Measurements from ENCODE around the gene MYL4. TPM values are rescaled to one million over a fixed set of nuclear protein-coding genes. Genes with fewer than 3 reads are reported as not detected.

Gene MYL4
- total and polyA plus RNA-seq, 2 of the 8 experiments (the other 6 are each of a cell fraction or from before 2014, with no cell fraction given), result 0.12 TPM; not detected in 1

- Histone ChIP-seq H4K91ac (replicated peaks; ENCODE audit: insufficient read length, low read length) (no peak overlapping the region), H3K18ac (ENCODE audit: extremely low read depth, low read length) (no peak overlapping the region), H4K20me1 (replicated peaks in 1 of 2; ENCODE audit: control insufficient read depth in 1 of 2, insufficient read depth in 2 of 2, low read length in 2 of 2) (peaks cover 1 to 4% of the 10 kb centered on the region in 2 experiments), H3K4me3 (ENCODE audit: extremely low read depth in 1 of 4, insufficient read depth in 2 of 4, low read depth in 3 of 4, low read length in 4 of 4) (no peak overlapping the region), H3K27ac (ENCODE audit: low read depth, low read length) (no peak overlapping the region), H4K8ac (ENCODE audit: extremely low read depth, insufficient read depth, low read length) (no peak overlapping the region), H2AFZ (ENCODE audit: low read length) (no peak overlapping the region), H3K36me3 (ENCODE audit: control insufficient read depth in 2 of 4, insufficient read depth in 4 of 4, low read length in 3 of 4) (no peaks in the 10 kb centered on the region), H3K79me1 (ENCODE audit: low read depth, low read length) (no peaks in the 10 kb centered on the region; the same call in 1 of the 2 replicates), H2BK20ac (ENCODE audit: low read length) (no peak overlapping the region), H3K14ac (ENCODE audit: insufficient read length) (no peak overlapping the region), H2AK5ac (ENCODE audit: low read depth, low read length) (no peak overlapping the region), H3K56ac (replicated peaks; ENCODE audit: insufficient read length, low read depth, low read length) (no peak overlapping the region), H3K4me1 (replicated peaks in 1 of 4; ENCODE audit: control insufficient read depth in 3 of 4, insufficient read depth in 4 of 4, low read length in 3 of 4) (peaks cover 0 to 4% (median 0%) of the 10 kb centered on the region in 4 experiments; a peak in 2 of 7 replicates), H3K9me3 (ENCODE audit: insufficient read depth in 2 of 2, low read depth in 1 of 2, low read length in 1 of 2) (no peaks in the 10 kb centered on the region), H2BK120ac (replicated peaks; ENCODE audit: low read depth, low read length) (no peak overlapping the region), H4K5ac (ENCODE audit: insufficient read length, low read depth, low read length) (no peak overlapping the region), H3K27me3 (replicated peaks in 1 of 4; ENCODE audit: control insufficient read depth in 3 of 4, extremely low read depth in 1 of 4, insufficient read depth in 3 of 4, low read length in 3 of 4) (no peaks in the 10 kb centered on the region), H3K9ac (replicated peaks in 1 of 4; ENCODE audit: extremely low read depth in 1 of 4, low read depth in 3 of 4, low read length in 3 of 4) (no peak overlapping the region), H3K79me2 (ENCODE audit: control insufficient read depth in 1 of 2, insufficient read depth in 2 of 2, low read length in 2 of 2) (peaks cover 9 to 35% of the 10 kb centered on the region in 2 experiments), H2BK12ac (ENCODE audit: low read depth, low read length) (no peak overlapping the region), H2BK5ac (ENCODE audit: low read depth, low read length) (no peak overlapping the region), H3K23ac (ENCODE audit: insufficient read length) (no peak overlapping the region), H2BK15ac (ENCODE audit: low read length) (no peak overlapping the region), H3K4me2 (ENCODE audit: insufficient read depth in 1 of 2, low read depth in 2 of 2, low read length in 2 of 2) (no peak overlapping the region; a peak in 1 of 4 replicates), H3K4ac (replicated peaks; ENCODE audit: insufficient read length, low read depth, low read length) (no peak overlapping the region), H3K23me2 (ENCODE audit: low read depth, low read length) (peaks cover 3% of the 10 kb centered on the region; the same call in 1 of the 2 replicates)
- ChIA-PET CTCF (ENCODE audit: partially characterized antibody) (interaction anchor here (1.0 to 1.6 kb wide), 3 partner anchors 17 to 126 kb away, joined by 3 to 4 read pairs (median 3); no protein-coding TSS in a partner anchor), POLR2A (ENCODE audit: partially characterized antibody) (no interaction called here)
- 90% methylated on average over 4 of the region's 4 CpGs; no CpG with 5 or more reads in 1 of the 2 experiments for WGBS, 2 experiments (ENCODE audit: extremely low coverage in 1 of 2, insufficient coverage in 1 of 2, insufficient read length in 1 of 2, insufficient replicate concordance in 2 of 2, low coverage in 1 of 2, low lambda C conversion rate in 2 of 2, missing lambda C conversion rate in 1 of 2)
- DNase-seq (ENCODE audit: low read depth in 1 of 2, low spot score in 2 of 2) (no peak), FAIRE-seq (no peak)
- TF ChIP-seq ATF2 (IDR thresholded peaks at IDR 0.05; ENCODE audit: low read length) (no peak), RBBP5 (IDR thresholded peaks at IDR 0.05; ENCODE audit: borderline replicate concordance, low read depth, low read length) (no peak), E2F6 (IDR thresholded peaks at IDR 0.05) (no peak), HDAC6 (IDR thresholded peaks at IDR 0.05; ENCODE audit: low read depth, low read length) (no peak), HDAC2 (IDR thresholded peaks at IDR 0.05; ENCODE audit: borderline replicate concordance in 1 of 2, low read depth in 2 of 2, low read length in 2 of 2) (no peak), RXRA (IDR thresholded peaks at IDR 0.05; ENCODE audit: insufficient read depth, low read depth, low read length) (no peak), POLR2AphosphoS5 (IDR thresholded peaks at IDR 0.05; ENCODE audit: low read depth, low read length) (no peak), KDM4A (IDR thresholded peaks at IDR 0.05; ENCODE audit: low read depth, low read length, severe bottlenecking) (no peak), RNF2 (IDR thresholded peaks at IDR 0.05; ENCODE audit: borderline replicate concordance, low read depth, low read length, missing control alignments, poor library complexity, severe bottlenecking) (no peak), BRCA1 (IDR thresholded peaks at IDR 0.05; ENCODE audit: low read depth, low read length) (no peak)
Measured at GRCh38 chr17:47190243-47190642, 18.9 kb upstream of the MYL4 start.
